ENCODE data around the gene GPC4. TPM values are rescaled to one million over a fixed set of nuclear protein-coding genes. Genes with fewer than 3 reads are reported as not detected.

GPC4 gene
- total RNA-seq, 4 donors from 2014 or later, result 7.8 to 15.7 (median 12.7) TPM

- in situ Hi-C loops (cut with MboI; ENCODE audit: low pct_ligation_motif_present in 1 of 4, low pct_unique_long_range_greater_than_20kb in 1 of 4, low sequenced_read_pairs in 3 of 4), result no loop called here
Observed at GRCh38 chrX:133394765-133395164, 20.5 kb downstream of the GPC4 start.

GRCh38 chrX:133392671-133393070, 22.6 kb downstream of the GPC4 start:
- TF ChIP-seq, protein P1, sequence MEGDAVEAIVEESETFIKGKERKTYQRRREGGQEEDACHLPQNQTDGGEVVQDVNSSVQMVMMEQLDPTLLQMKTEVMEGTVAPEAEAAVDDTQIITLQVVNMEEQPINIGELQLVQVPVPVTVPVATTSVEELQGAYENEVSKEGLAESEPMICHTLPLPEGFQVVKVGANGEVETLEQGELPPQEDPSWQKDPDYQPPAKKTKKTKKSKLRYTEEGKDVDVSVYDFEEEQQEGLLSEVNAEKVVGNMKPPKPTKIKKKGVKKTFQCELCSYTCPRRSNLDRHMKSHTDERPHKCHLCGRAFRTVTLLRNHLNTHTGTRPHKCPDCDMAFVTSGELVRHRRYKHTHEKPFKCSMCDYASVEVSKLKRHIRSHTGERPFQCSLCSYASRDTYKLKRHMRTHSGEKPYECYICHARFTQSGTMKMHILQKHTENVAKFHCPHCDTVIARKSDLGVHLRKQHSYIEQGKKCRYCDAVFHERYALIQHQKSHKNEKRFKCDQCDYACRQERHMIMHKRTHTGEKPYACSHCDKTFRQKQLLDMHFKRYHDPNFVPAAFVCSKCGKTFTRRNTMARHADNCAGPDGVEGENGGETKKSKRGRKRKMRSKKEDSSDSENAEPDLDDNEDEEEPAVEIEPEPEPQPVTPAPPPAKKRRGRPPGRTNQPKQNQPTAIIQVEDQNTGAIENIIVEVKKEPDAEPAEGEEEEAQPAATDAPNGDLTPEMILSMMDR (IDR thresholded peaks at IDR 0.05), result no peak
- TF ChIP-seq EP300 (IDR thresholded peaks at IDR 0.05; ENCODE audit: low read depth) (no peak), POLR2A (IDR thresholded peaks at IDR 0.05) (no peak), POLR2AphosphoS5 (IDR thresholded peaks at IDR 0.05) (no peak)
- peaks cover 0 to 27% (median 12%) of the 10 kb centered on the region in 4 donors for H3K4me1 ChIP-seq
- no peak overlapping the region for H3K4me3 ChIP-seq
- no peaks in the 10 kb centered on the region for H3K36me3 ChIP-seq
- DNase-seq, result no peak
- no peaks in the 10 kb centered on the region for H3K27me3 ChIP-seq
- WGBS, 2 donors (ENCODE audit: low coverage in 1 of 2), result 32 to 57% methylated on average over 5 to 8 of the region's 8 CpGs
- intact Hi-C loops (cut with DNase I; ENCODE audit: low total_unique reads) (no loop called here), in situ Hi-C loops (cut with MboI; ENCODE audit: low pct_ligation_motif_present in 1 of 4, low pct_unique_long_range_greater_than_20kb in 1 of 4, low sequenced_read_pairs in 3 of 4) (no loop called here)
- H3K27ac ChIP-seq, result peak overlapping the region in 1 of 4 donors; percentile 40
- H3K9me3 ChIP-seq, result no peaks in the 10 kb centered on the region

More at GRCh38 chrX:133394765-133395164, 20.5 kb downstream of the GPC4 start:
- DNase-seq, result no peak
- H3K36me3 ChIP-seq, result no peaks in the 10 kb centered on the region
- H3K27me3 ChIP-seq, result no peaks in the 10 kb centered on the region
- no peaks in the 10 kb centered on the region for H3K9me3 ChIP-seq
- H3K4me3 ChIP-seq, result no peak overlapping the region
- TF ChIP-seq, protein P1 (IDR thresholded peaks at IDR 0.05), result no peak
- TF ChIP-seq POLR2AphosphoS5 (IDR thresholded peaks at IDR 0.05) (no peak), POLR2A (IDR thresholded peaks at IDR 0.05) (no peak), EP300 (IDR thresholded peaks at IDR 0.05; ENCODE audit: low read depth) (no peak)
- peaks cover 0 to 25% (median 12%) of the 10 kb centered on the region in 4 donors for H3K4me1 ChIP-seq
- H3K27ac ChIP-seq, result no peak overlapping the region
- intact Hi-C loops (cut with DNase I; ENCODE audit: low total_unique reads), result no loop called here
- WGBS, 2 donors (ENCODE audit: low coverage in 1 of 2), result 80 to 92% methylated on average over 2 of the region's 2 CpGs

GRCh38 chrX:133391111-133391510, 24.2 kb downstream of the GPC4 start:
- Histone ChIP-seq H3K36me3 (no peaks in the 10 kb centered on the region), H3K4me3 (no peak overlapping the region), H3K27ac (peak overlapping the region; percentile 9 to 22 (median 19)), H3K27me3 (no peaks in the 10 kb centered on the region), H3K9me3 (no peaks in the 10 kb centered on the region), H3K4me1 (peaks cover 0 to 30% (median 12%) of the 10 kb centered on the region in 4 donors)
- no peak for DNase-seq
- intact Hi-C loops (cut with DNase I; ENCODE audit: low total_unique reads) (no loop called here), in situ Hi-C loops (cut with MboI; ENCODE audit: low pct_ligation_motif_present in 1 of 4, low pct_unique_long_range_greater_than_20kb in 1 of 4, low sequenced_read_pairs in 3 of 4) (no loop called here)
- TF ChIP-seq EP300 (IDR thresholded peaks at IDR 0.05; ENCODE audit: low read depth) (no peak), POLR2AphosphoS5 (IDR thresholded peaks at IDR 0.05) (no peak), POLR2A (IDR thresholded peaks at IDR 0.05) (no peak)
- TF ChIP-seq, protein P1 (IDR thresholded peaks at IDR 0.05), result no peak
- WGBS, 2 donors (ENCODE audit: low coverage in 1 of 2), result 33 to 62% methylated on average over 1 to 3 of the region's 3 CpGs

GRCh38 chrX:133390676-133391075, 24.6 kb downstream of the GPC4 start:
- TF ChIP-seq POLR2A (IDR thresholded peaks at IDR 0.05) (no peak), EP300 (IDR thresholded peaks at IDR 0.05; ENCODE audit: low read depth) (no peak), POLR2AphosphoS5 (IDR thresholded peaks at IDR 0.05) (no peak)
- TF ChIP-seq, protein P1 (IDR thresholded peaks at IDR 0.05), result no peak
- peak; percentile 11 for DNase-seq
- H3K27me3 ChIP-seq, result no peaks in the 10 kb centered on the region
- WGBS, 2 donors (ENCODE audit: low coverage in 1 of 2), result 42 to 49% methylated on average over 2 to 5 of the region's 5 CpGs
- H3K4me3 ChIP-seq, result no peak overlapping the region
- peaks cover 0 to 30% (median 12%) of the 10 kb centered on the region in 4 donors for H3K4me1 ChIP-seq
- no peaks in the 10 kb centered on the region for H3K9me3 ChIP-seq
- in situ Hi-C loops (cut with MboI; ENCODE audit: low pct_ligation_motif_present in 1 of 4, low pct_unique_long_range_greater_than_20kb in 1 of 4, low sequenced_read_pairs in 3 of 4), result no loop called here
- no peaks in the 10 kb centered on the region for H3K36me3 ChIP-seq
- intact Hi-C loops (cut with DNase I; ENCODE audit: low total_unique reads), result no loop called here
- H3K27ac ChIP-seq, result peak overlapping the region; percentile 9 to 22 (median 19)
